Right kidney (tissue), 1 donor: ENCODE results near the gene TNIP1.

Experiments used
- DNase-seq: peaks from one replicate; pipeline ENCODE4 v3.0.0-alpha.2; 2016

The TNIP1 gene

DNA sequence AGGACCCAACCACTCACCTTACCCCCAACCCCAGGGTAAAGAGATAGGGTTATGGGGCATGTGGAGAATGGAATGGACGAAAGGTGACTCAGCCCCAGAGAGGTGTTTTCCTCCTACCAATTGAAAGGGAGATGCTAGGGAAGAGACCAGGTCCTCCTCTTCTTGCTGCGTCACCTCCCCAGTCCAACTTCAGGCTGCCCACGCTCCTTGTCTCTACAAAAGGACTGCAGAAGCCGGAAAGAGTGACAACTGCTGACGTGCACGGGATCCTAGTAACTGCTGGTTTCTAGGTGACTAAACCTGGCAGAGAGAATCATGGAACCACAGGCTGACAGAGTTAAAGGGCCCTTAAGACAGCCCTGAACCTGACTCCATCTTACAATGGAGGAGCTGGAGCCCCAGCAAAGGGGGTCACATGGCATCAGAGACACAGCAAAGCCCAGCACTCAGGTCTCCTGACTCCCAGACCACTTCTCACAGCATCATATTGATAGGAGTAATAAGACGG, 58.3 kb downstream of the TNIP1 start:
- no peak for DNase-seq

- DNase-seq: no peak
Observed at GRCh38 chr5:151021746-151022145, 59.1 kb downstream of the TNIP1 start.

- DNase-seq: peak; percentile 82
Observed at GRCh38 chr5:151020304-151021110, 60.3 kb downstream of the TNIP1 start, which contains the start of gene GPX3. GPX3 (plus strand) TSS chr5:151020591; CDS start chr5:151020655, 64 bp downstream.

DNA sequence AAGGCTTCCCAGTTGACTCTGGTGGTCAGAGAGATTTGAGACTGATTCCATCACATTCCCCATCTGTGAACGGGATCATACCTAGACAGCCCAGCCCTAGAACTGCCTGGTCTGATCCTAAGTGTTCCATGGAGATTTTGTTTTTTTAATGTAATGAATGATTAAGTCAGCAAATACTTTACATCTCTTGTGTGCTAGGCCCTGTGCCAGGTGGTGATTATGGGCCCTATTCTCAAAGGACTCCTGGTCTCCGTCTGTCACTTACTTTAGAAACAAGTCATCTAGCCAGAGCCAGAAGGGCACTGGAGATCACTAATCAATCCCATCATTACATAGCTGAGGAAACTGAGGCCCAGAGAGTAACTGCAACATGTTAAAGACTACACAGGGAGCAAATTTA, 61.5 kb downstream of the TNIP1 start:
- no peak for DNase-seq

DNA sequence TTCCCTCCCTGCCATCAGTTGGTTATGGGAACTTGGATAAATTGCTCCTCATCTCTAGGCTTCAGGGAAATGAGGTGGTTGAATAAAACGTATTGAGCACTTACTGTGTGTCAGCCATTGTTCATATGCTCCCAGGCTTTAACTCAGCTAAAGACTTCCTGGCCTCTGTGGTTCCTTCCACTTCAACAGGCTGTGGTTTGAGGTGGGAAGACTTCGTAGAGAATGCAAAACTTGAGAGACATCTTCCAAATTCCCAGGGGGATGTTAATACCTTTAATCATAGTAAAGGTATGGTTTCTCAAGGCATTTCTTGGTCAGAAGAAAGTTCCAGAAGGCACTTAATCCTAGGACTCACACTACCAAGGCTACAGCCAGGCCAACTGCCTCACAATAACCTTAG, 62.0 kb downstream of the TNIP1 start:
- no peak for DNase-seq

- DNase-seq: no peak
Observed at GRCh38 chr5:151017897-151018296, 62.9 kb downstream of the TNIP1 start.

DNA sequence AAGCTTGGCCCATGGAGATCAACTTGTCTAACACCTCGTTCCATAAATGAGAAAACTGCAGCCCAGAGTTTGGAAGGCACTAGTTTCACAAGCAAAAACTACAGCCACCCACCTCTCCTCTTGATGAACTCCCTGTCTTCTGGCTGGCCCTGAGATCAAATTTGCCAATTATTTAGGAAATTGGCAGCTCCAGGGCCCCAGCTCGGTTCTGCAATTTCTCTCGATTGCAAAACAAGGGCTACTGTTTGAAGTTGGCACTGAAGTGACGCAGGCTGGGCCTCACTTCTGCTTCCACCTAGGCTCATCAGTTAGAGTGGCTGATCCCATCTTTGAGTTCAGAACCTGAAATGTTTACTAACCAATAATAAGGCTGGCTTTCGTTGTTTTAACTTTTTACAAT, 64.1 kb downstream of the TNIP1 start:
- no peak for DNase-seq

GRCh38 chr5:151015974-151016587, 64.8 kb downstream of the TNIP1 start:
- DNase-seq: no peak

- peak; percentile 43 for DNase-seq
Observed at GRCh38 chr5:151014680-151015343, 66.0 kb downstream of the TNIP1 start.

- no peak for DNase-seq
Observed at GRCh38 chr5:151012862-151013261, 68.0 kb downstream of the TNIP1 start.

DNA sequence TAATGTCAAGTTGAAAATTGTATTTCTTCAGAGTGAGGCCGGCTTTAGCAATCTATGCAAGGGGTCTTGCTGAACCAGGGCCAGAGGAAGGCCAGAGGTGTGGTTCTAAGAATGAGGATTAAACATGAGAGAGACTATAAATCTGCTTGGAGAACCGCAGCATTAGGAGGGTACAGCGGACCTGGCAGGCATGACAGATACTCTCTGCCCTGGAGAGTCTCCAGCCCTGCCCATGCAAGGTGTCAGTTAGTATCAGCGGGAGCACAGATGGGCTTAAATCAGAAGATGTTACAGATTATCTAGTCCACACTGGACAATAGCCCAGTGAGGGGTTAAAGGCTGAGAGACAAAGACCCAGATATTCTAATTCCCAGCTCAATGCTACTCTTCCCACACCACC, 71.9 kb downstream of the TNIP1 start:
- no peak for DNase-seq

DNA sequence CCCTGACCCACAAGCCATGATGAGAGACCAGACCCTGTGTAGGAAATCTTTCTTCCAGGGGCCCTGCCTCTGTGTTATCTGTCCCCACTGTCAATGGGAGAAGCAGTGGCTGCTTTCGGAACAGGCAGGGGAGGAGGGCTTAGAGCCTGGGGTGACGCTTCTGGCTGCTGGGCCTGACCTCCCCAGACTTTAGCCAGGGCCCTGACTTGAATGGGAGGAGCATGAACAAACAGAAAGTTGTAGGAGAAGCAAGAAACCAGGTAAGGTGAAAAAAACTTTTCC, 72.7 kb downstream of the TNIP1 start:
- no peak for DNase-seq

DNA sequence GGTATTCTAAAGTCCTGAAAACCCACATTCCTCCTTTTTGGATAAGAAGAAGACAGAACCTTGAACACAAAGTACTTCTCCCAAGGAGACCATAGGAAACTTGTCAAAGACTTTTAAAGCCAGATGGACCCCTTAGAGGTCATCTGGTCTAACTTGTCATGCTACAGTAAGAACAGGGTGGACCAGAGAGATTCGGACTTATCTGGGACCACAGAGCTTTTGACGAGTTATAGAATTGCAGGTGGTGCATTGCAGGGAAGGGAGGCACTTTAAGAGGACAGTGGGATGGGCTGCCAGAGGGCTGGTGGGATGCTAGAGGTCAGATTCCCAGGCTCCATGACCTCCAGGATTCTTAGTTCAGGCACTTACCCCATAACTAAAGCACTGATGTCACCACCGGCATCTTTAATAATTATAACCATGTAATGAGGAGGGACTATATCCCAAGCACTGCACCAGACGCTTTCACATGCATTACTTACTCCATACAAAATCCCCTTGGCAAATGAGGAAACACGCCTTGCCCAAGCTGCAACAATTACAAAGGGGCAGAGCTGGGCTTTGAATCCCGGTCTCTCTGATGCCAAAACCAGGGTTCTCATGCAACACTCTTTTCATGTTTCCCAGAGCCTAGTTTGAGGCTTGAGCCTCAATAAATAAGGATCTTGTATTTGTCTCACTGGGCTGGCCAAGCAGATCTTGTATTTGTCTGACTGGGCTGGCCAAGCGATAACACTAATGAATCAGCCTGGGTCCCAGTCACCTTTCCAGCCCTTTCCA, 73.2 kb downstream of the TNIP1 start:
- DNase-seq: no peak

GRCh38 chr5:151006704-151007334, 74.0 kb downstream of the TNIP1 start:
- no peak for DNase-seq

DNA sequence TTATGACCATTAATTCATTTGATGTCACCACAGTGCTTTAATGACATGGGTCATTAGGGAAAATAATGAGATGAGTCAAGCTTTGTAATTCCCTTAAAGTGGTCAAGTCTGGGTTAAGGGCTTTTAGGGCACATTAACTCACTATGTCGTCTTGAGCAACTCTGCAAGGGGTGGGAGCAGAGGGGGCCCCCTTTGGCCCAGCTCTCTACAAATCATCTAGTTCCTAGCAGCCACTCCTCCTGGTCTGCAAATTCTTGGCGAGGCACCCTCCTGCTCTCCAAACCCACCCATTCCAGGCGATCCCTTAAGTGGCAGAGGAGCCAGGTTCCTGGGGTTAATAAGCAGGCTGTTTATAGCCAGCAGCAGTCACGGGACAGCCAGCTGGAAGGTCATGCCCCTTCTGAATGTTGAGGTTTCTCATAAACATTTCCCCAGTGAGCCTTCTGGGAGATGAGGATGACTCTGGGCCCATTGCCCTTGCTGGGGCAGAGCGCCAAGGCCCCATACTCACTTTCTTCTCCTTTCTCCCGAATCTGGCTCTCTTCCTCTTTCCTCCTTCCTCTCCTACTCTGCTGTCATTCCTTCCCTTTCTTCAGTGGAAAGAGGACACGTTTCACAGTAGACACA, 74.8 kb downstream of the TNIP1 start:
- peak; percentile 26 for DNase-seq

DNA sequence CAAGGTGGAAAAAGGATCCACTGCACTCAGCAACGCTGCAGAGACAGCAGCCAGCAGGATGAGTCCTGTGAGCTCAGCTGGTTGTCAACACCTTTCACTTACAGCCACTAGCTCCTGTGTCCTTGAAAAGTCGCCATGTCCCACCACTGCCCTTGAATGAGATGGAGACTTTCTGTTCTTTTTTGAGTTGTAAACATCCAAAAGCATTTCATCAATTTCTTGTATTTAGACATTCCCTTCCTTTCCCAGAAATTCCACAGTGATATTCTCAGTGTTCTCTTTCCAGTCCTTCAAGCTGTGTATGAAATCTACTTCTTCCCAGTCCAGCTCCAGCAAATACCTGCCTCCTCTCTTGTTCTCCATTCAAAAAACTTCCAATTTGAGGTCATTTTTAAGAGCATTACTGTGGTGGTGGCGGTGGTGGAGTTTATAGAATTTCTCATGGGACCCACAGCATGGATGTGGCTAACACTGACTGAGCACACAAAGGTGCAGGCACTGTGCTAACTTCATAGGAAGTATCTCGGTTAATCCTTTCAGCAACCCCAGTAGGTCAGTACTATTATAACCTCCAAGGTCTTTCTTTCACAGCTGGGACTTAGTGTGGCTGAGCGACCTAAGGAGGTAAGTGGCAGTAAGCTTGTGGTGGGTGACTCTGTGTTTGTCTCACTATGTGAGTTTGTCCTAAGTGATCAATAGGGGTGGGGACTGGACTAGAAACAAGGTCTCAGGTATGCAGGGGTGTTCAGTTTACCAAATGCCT, 75.5 kb downstream of the TNIP1 start:
- no peak for DNase-seq

- no peak for DNase-seq
Observed at GRCh38 chr5:151004499-151004898, 76.3 kb downstream of the TNIP1 start.

- DNase-seq: no peak
Observed at GRCh38 chr5:151003503-151003860, 77.4 kb downstream of the TNIP1 start.

- DNase-seq: no peak
Observed at GRCh38 chr5:151002681-151003502, 77.9 kb downstream of the TNIP1 start.

DNA sequence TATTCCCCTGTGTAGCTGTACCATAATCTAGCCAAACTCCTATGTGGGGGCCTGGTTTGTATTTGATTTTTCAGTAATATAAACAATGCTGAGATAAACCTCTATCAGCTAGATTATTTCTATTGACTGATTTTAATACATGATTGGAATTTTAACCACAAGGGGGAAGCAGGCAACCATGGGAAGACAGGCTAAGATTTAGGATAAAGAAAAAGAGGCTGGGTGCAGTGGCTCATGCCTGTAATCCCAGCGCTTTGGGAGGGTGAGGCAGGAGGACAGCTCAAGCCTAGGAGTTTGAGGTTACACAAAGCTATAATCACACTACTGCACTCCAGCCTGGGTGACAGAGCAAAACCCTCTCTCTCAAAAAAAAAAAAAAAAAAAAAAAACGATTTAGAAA, 78.6 kb downstream of the TNIP1 start:
- no peak for DNase-seq
